ENCODE results near the gene NPW. TPM values are rescaled to one million over a fixed set of nuclear protein-coding genes. Genes with fewer than 3 reads are reported as not detected.

NPW gene
- total and polyA plus RNA-seq, 12 donors = 0.50 to 3.9 (median 1.2) TPM; not detected in 6

- no peaks in the 10 kb centered on the region for H3K4me1 ChIP-seq (replicated peaks in 1 of 2)
- H3K36me3 ChIP-seq (replicated peaks in 1 of 2) = peaks cover 0 to 64% of the 10 kb centered on the region in 2 donors
- DNase-seq = no peak
- H3K4me3 ChIP-seq = no peak overlapping the region
- no peak for TF ChIP-seq CTCF (IDR thresholded peaks at IDR 0.05)
- TF ChIP-seq POLR2A (IDR thresholded peaks at IDR 0.05) = no peak
- intact Hi-C loops (cut with DNase I) = no loop called here
- WGBS, 4 donors = 83 to 95% (median 91%) methylated on average over 5 to 13 of the region's 13 CpGs
- H3K9me3 ChIP-seq (replicated peaks in 1 of 3) = no peaks in the 10 kb centered on the region
- H3K27me3 ChIP-seq = no peaks in the 10 kb centered on the region
- H3K27ac ChIP-seq = no peak overlapping the region
Observed at GRCh38 chr16:2058420-2058819, 38.8 kb downstream of the NPW start.

GRCh38 chr16:2058872-2059271 lies 39.3 kb downstream of the NPW start:
- no peaks in the 10 kb centered on the region for H3K9me3 ChIP-seq (replicated peaks in 1 of 3)
- no peaks in the 10 kb centered on the region for H3K27me3 ChIP-seq
- no peak for DNase-seq
- no peak overlapping the region for H3K27ac ChIP-seq
- 90 to 98% (median 95%) methylated on average over 9 to 10 of the region's 10 CpGs for WGBS, 4 donors
- intact Hi-C loops (cut with DNase I) = no loop called here
- no peak overlapping the region for H3K4me3 ChIP-seq
- H3K4me1 ChIP-seq (replicated peaks in 1 of 2) = no peaks in the 10 kb centered on the region
- TF ChIP-seq CTCF (IDR thresholded peaks at IDR 0.05) (no peak), POLR2A (IDR thresholded peaks at IDR 0.05) (no peak)
- peaks cover 0 to 59% of the 10 kb centered on the region in 2 donors for H3K36me3 ChIP-seq (replicated peaks in 1 of 2)

GRCh38 chr16:2060346-2060745 lies 40.8 kb downstream of the NPW start:
- TF ChIP-seq POLR2A (IDR thresholded peaks at IDR 0.05) (no peak), CTCF (IDR thresholded peaks at IDR 0.05) (no peak)
- Histone ChIP-seq H3K27ac (no peak overlapping the region), H3K4me3 (no peak overlapping the region), H3K27me3 (no peaks in the 10 kb centered on the region), H3K9me3 (replicated peaks in 1 of 3) (no peaks in the 10 kb centered on the region), H3K4me1 (replicated peaks in 1 of 2) (no peaks in the 10 kb centered on the region), H3K36me3 (replicated peaks in 1 of 2) (peaks cover 0 to 60% of the 10 kb centered on the region in 2 donors)
- intact Hi-C loops (cut with DNase I) = no loop called here
- no peak for DNase-seq
- WGBS, 4 donors = 92 to 100% (median 94%) methylated on average over 6 to 17 of the region's 17 CpGs; no CpG with 5 or more reads in 1 of the 4 donors

GRCh38 chr16:2061023-2061422 lies 41.4 kb downstream of the NPW start:
- no peaks in the 10 kb centered on the region for H3K9me3 ChIP-seq (replicated peaks in 1 of 3)
- no peak overlapping the region for H3K4me3 ChIP-seq
- no peaks in the 10 kb centered on the region for H3K27me3 ChIP-seq
- WGBS, 4 donors = 92 to 100% (median 94%) methylated on average over 2 to 18 of the region's 18 CpGs
- H3K36me3 ChIP-seq (replicated peaks in 1 of 2) = peaks cover 0 to 67% of the 10 kb centered on the region in 2 donors
- intact Hi-C loops (cut with DNase I) = no loop called here
- no peak for TF ChIP-seq POLR2A (IDR thresholded peaks at IDR 0.05)
- no peak for TF ChIP-seq CTCF (IDR thresholded peaks at IDR 0.05)
- no peak overlapping the region for H3K27ac ChIP-seq
- H3K4me1 ChIP-seq (replicated peaks in 1 of 2) = no peaks in the 10 kb centered on the region
- no peak for DNase-seq

Measured in adrenal gland (tissue), 12 donors.